Measurements from ENCODE around the gene OBI1.

Gene OBI1

DNA sequence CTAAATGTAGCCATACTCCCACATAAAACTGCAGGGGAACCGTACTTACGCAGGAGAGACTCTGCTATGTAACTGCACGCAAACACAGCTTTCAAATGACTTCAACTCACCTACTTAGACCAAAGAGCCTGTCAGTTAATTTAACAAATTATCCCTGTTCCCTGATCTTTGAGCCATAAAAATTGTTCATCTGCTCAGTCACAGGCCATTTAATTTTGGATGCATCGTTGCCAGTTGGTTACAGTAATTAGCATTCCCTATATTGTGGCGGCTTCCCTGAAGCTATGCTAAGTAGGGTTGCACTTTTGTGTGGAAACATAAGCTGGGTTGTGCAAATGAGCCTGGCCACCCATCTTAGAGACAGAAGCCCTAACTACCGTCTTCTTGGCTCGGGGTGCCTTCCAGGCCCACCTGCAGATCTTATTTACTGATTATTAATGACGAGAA, 21.2 kb upstream of the OBI1 start:
- no peak for DNase-seq (ENCODE audit: low spot score)
- TF ChIP-seq, protein P1, sequence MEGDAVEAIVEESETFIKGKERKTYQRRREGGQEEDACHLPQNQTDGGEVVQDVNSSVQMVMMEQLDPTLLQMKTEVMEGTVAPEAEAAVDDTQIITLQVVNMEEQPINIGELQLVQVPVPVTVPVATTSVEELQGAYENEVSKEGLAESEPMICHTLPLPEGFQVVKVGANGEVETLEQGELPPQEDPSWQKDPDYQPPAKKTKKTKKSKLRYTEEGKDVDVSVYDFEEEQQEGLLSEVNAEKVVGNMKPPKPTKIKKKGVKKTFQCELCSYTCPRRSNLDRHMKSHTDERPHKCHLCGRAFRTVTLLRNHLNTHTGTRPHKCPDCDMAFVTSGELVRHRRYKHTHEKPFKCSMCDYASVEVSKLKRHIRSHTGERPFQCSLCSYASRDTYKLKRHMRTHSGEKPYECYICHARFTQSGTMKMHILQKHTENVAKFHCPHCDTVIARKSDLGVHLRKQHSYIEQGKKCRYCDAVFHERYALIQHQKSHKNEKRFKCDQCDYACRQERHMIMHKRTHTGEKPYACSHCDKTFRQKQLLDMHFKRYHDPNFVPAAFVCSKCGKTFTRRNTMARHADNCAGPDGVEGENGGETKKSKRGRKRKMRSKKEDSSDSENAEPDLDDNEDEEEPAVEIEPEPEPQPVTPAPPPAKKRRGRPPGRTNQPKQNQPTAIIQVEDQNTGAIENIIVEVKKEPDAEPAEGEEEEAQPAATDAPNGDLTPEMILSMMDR (IDR thresholded peaks at IDR 0.05; ENCODE audit: extremely low read depth, missing control alignments), result no peak

DNA sequence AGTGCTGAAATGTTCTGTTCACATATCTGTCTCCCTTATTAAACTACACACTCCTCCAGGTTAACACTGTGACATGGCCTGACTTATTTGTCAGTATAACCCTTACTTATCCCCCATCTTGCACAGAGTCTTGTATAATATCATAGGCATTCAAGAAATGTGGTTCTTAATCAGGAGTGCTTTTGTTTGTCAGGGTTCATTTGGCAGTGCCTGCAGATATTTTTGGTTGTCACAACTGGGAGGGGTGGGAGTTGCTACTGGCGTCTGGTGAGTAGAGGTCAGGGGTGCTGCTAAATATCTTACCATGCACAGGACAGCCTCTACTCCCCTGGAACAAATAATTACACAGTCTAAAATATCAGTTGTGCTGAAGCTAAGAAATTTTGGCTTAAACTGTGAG, 20.4 kb upstream of the OBI1 start:
- TF ChIP-seq, protein P1 (IDR thresholded peaks at IDR 0.05; ENCODE audit: extremely low read depth, missing control alignments), result no peak

DNA sequence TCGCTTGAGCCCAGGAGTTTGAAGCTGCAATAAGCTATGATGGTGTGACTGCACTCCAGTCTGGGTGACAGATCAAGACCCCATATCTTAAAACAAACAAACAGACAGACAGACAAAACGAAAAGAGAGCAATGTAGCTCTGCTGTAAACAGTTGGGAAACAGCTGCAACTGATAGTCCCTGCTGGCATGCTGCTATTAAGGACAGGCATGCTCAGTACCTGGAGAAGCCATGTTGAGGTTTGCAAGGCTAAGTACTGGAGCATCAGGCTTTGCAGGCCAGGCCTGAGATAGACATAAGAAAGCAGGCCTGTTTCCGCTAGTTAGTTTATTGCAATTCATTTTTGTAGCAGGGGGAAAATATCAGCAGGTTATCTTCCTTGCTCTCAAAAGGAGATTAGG, 16.2 kb upstream of the OBI1 start:
- no peak for DNase-seq (ENCODE audit: low spot score)
- TF ChIP-seq, protein P1 (IDR thresholded peaks at IDR 0.05; ENCODE audit: extremely low read depth, missing control alignments), result no peak

More for the DNA sequence above, 20.4 kb upstream of the OBI1 start:
- no peak for DNase-seq (ENCODE audit: low spot score)

DNA sequence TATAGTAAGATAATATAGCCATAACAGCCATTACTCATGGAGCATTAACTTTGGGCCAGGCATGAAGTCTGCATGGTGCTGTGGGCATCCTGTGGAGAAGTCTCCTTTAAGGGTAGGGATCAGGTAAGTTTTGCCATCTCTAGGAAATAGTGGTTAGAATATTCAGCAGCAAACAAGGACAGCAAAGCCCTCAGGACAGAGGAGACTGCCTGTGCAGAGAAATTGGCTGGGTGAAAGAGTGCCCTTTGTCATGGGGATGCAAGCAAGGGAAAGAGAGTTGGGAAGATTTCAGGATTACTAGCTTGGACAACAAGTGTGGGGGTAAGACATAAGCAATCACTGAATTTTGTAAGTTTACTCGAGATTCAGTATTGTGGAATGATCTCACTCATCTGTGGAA, 15.7 kb upstream of the OBI1 start:
- DNase-seq (ENCODE audit: low spot score), result no peak
- TF ChIP-seq, protein P1 (IDR thresholded peaks at IDR 0.05; ENCODE audit: extremely low read depth, missing control alignments), result no peak

DNA sequence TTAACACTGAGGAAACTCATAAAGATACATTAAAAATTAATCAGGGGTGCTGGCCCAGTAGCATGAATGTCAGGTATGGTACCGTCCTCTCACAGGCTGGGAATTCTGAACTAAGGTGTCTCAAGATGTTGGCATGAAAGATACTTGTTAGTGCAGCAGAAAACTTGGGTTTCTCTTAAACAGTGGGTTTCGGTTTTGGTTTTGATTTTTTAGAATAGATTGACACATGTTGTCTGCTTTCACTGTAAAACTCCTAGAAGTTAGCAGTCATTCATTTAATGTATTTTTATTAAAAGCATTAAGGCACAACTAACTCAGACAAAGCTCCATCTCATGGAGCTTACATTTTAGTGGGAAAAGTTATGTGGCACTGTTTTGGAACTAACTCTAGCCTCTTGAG, 3.5 kb upstream of the OBI1 start:
- DNase-seq (ENCODE audit: low spot score), result peak; percentile 20
- TF ChIP-seq, protein P1 (IDR thresholded peaks at IDR 0.05; ENCODE audit: extremely low read depth, missing control alignments), result no peak

DNA sequence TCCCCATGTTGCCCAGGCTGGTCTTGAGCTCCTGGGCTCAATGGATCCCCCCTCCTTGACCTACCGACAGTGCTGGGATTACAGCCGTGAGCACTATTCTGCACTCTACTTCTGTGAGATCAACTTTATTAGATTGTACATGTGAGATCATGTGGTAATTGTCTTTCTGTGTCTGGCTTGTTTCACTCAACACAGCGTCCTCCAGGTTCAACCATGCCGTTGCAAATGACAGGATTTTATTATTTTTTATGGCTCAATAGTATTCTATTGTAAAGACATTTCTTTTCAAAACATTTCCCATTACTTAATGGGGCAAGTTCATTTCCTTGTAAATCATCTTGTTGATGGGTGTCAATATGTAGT, 1.5 kb upstream of the OBI1 start:
- TF ChIP-seq, protein P1 (IDR thresholded peaks at IDR 0.05; ENCODE audit: extremely low read depth, missing control alignments), result no peak
- no peak for DNase-seq (ENCODE audit: low spot score)

DNA sequence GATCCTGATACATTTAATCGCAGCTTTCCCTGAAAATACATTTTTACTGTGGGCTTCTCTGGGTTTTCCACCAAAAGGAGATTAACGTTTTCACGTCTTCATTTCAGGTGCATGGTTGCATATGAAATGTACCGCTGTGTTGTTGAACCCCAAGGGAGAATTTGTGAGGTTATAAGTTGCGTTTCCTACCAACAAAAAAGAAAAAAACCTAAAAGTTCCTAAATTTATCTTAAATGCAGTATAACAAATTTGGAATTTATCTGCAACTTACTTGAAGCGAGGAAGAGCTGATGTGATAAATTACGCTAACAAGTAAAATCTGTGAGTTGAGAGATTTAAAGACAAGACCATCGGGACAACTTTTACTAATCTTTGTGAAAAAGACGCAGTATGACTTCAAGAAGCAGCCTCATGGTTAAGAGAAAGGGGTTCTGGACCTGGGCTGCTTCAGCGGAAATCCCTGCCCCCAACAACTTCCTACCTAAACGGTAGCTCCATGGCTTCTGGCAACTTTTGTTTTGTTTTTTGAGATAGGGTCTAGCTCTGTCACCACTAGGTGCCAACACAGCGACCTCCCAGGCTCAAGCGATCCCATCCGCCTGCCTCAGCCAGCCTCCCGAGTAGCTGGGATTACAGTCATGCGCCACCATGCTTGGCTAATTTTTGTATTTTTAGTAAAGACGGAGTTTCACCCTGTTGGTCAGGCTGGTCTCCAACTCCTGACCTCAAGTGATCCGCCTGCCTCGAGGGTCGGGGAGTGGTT, 958 bp upstream of the OBI1 start:
- TF ChIP-seq, protein P1 (IDR thresholded peaks at IDR 0.05; ENCODE audit: extremely low read depth, missing control alignments), result no peak
- DNase-seq (ENCODE audit: low spot score), result peak; percentile 21

All from GM20000 (cell line).